ENCODE measurements around the gene CISD1. TPM values are rescaled to one million over a fixed set of nuclear protein-coding genes. Genes with fewer than 3 reads are reported as not detected.

CISD1 gene
- total and polyA plus RNA-seq, 2 donors (not counting 3 experiments of a cell fraction or from before 2014, with no cell fraction given): 25.5 to 53.0 TPM

DNA sequence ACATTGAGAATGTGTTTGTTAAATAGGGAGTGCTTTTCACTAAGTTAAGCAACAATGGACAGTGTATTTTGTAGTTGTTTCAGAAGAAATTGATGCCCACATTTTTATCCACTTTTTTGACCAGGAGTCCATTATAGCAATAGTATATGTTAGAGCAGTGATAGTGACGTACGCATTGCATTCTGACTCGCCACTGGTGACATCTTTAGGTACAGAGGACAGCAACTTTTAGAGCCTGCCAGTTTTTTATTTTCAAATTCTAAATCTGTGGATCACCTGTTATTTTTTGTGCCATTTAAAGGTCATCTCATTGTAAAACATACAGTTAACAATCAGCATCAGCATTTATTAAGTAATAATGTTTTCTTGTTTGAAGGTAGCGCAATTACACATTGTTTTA, 67.3 kb downstream of the CISD1 start:
- DNase-seq (ENCODE audit: low read depth, low spot score) (no peak), FAIRE-seq (no peak)
- Histone ChIP-seq H3K9me3 (replicated peaks; ENCODE audit: control insufficient read depth, insufficient read depth, low read length) (no peaks in the 10 kb centered on the region), H2AFZ (ENCODE audit: low read depth, low read length) (no peak overlapping the region), H3K9ac (replicated peaks; ENCODE audit: extremely low read depth, insufficient read depth, low read length) (no peak overlapping the region), H3K36me3 (ENCODE audit: control insufficient read depth in 2 of 2, extremely low read depth in 1 of 2, insufficient read depth in 2 of 2, low read length in 2 of 2) (no peaks in the 10 kb centered on the region), H3K27me3 (ENCODE audit: control insufficient read depth in 2 of 2, insufficient read depth in 2 of 2, low read length in 2 of 2) (peaks cover 9 to 10% of the 10 kb centered on the region in 2 experiments), H3K79me2 (ENCODE audit: control insufficient read depth, insufficient read depth, low read length) (peaks cover 41% of the 10 kb centered on the region), H3K4me2 (ENCODE audit: insufficient read depth, low read length) (peak overlapping the region; percentile 87), H3K9me1 (replicated peaks; ENCODE audit: control insufficient read depth, extremely low read depth, insufficient read depth, low read length) (no peaks in the 10 kb centered on the region), H3K4me1 (ENCODE audit: control insufficient read depth, extremely low read depth, insufficient read depth, low read length) (peaks cover 5% of the 10 kb centered on the region), H3K4me3 (replicated peaks in 1 of 3; ENCODE audit: insufficient read depth in 1 of 3, low read depth in 1 of 3, low read length in 3 of 3) (peak overlapping the region in 1 of 3 experiments; percentile 73), H4K20me1 (replicated peaks; ENCODE audit: control insufficient read depth, extremely low read depth, insufficient read depth, low read length) (peaks cover 3% of the 10 kb centered on the region), H3K27ac (ENCODE audit: insufficient read depth, low read depth, low read length) (no peak overlapping the region)
- TF ChIP-seq MYC (IDR thresholded peaks at IDR 0.05; ENCODE audit: low read depth, low read length) (no peak), POLR2A (IDR thresholded peaks at IDR 0.05; ENCODE audit: low read depth, low read length) (no peak)
- ChIA-PET POLR2A (interaction anchor here (1.4 kb wide), 2 partner anchors 49 to 68 kb away, joined by 6 read pairs; partner anchors contain the start of genes CISD1, IPMK and TFAM), CTCF (no interaction called here)
- BruUV-seq (replicated peaks): TSS peak; percentile 39
- dilution Hi-C loops (cut with MboI; ENCODE audit: extremely low pct_ligation_motif_present, low sequenced_read_pairs) (no loop called here), intact Hi-C loops (cut with micrococcal nuclease) (no loop called here)

Other genes with a start within 250 kb of the CISD1 start
- gene IPMK, start 1.3 kb upstream of the CISD1 start, total RNA-seq: 8.1 and 8.2 TPM in 2 replicates
- gene IPMK, start 1.3 kb upstream of the CISD1 start, polyA plus RNA-seq: 1.0 and 1.4 TPM in 2 replicates
- gene UBE2D1, start 65.8 kb downstream of the CISD1 start, total RNA-seq: 14.5 and 16.9 TPM in 2 replicates
- 10.6 and 13.5 TPM in 2 replicates for gene UBE2D1, start 65.8 kb downstream of the CISD1 start, polyA plus RNA-seq
- 45.1 and 53.0 TPM in 2 replicates for gene TFAM, start 116.2 kb downstream of the CISD1 start, total RNA-seq
- 11.9 and 21.3 TPM in 2 replicates for gene TFAM, start 116.2 kb downstream of the CISD1 start, polyA plus RNA-seq
- 0.29 and 0.32 TPM in 2 replicates for gene BICC1, start 243.7 kb downstream of the CISD1 start, total RNA-seq
- gene BICC1, start 243.7 kb downstream of the CISD1 start, polyA plus RNA-seq: 0.06 and 0.08 TPM in 2 replicates